A172 (cell line): ENCODE results near the gene FUT4. TPM values are rescaled to one million over a fixed set of nuclear protein-coding genes. Genes with fewer than 3 reads are reported as not detected.
"Not testable (repeated sequence)": the region's sequence is repeated elsewhere in the genome, so short reads cannot be mapped to it uniquely, and the experiment has no call there.

Source experiments
- DNase-seq: peaks from one replicate; pipeline ENCODE4 v3.0.0-alpha.2; 2015; ENCODE audit warnings: low spot score
- total RNA-seq: library from RNA; depleted of rRNA; stranded (reverse); fragments of >200 nt; shearing (Covaris generic); gene quantifications from 2 replicates; pipeline ENCODE4 v1.2.3, GENCODE V29; 2014

FUT4 gene
- total RNA-seq, 1 experiment from 2014 or later, result 1.00 TPM

- no peak for DNase-seq
These were observed 24.5 kb downstream of the FUT4 start for GRCh38 chr11:94568200-94568599.

- no peak for DNase-seq
These were observed 25.0 kb downstream of the FUT4 start for GRCh38 chr11:94568717-94569116.

- not testable (repeated sequence) for DNase-seq
These were observed 29.3 kb downstream of the FUT4 start for GRCh38 chr11:94572975-94573374.

GRCh38 chr11:94574193-94574961 is 30.7 kb downstream of the FUT4 start:
- no peak for DNase-seq

GRCh38 chr11:94576306-94576705 is 32.6 kb downstream of the FUT4 start:
- DNase-seq, result no peak

- no peak for DNase-seq
These were observed 34.1 kb downstream of the FUT4 start for GRCh38 chr11:94577841-94578240.

GRCh38 chr11:94581926-94582325 is 38.2 kb downstream of the FUT4 start:
- no peak for DNase-seq

GRCh38 chr11:94583213-94583865 is 39.6 kb downstream of the FUT4 start:
- no peak for DNase-seq

GRCh38 chr11:94583866-94584500 is 40.3 kb downstream of the FUT4 start:
- peak; percentile 16 for DNase-seq

GRCh38 chr11:94584978-94585377 is 41.3 kb downstream of the FUT4 start:
- no peak for DNase-seq

GRCh38 chr11:94585399-94585798 is 41.7 kb downstream of the FUT4 start:
- no peak for DNase-seq

GRCh38 chr11:94586546-94586945 is 42.8 kb downstream of the FUT4 start:
- DNase-seq, result no peak

GRCh38 chr11:94586978-94587377 is 43.3 kb downstream of the FUT4 start:
- no peak for DNase-seq

- DNase-seq, result no peak
These were observed 44.7 kb downstream of the FUT4 start for GRCh38 chr11:94588366-94588942.

- DNase-seq, result no peak
These were observed 46.8 kb downstream of the FUT4 start for GRCh38 chr11:94590352-94591041.

- DNase-seq, result no peak
These were observed 49.3 kb downstream of the FUT4 start for GRCh38 chr11:94593030-94593429.

GRCh38 chr11:94595076-94595475 is 51.4 kb downstream of the FUT4 start:
- no peak for DNase-seq

- no peak for DNase-seq
These were observed 54.2 kb downstream of the FUT4 start for GRCh38 chr11:94597896-94598295.
